A549 (cell line): ENCODE measurements around the gene CARD11. TPM values are rescaled to one million over a fixed set of nuclear protein-coding genes. Genes with fewer than 3 reads are reported as not detected.

Source experiments
- ATAC-seq, 2 experiments: fragments of 200-7000 bp in 1 of 2; fragments of >200 bp in 1 of 2; cut with Nextera tagmentation in 1 of 2; cut with Tn5 transposase in 1 of 2; 3 replicates each; pipeline versions ENCODE4 v1.8.0 to v1.9.1; 2018 to 2020; ENCODE audit warnings: mild to moderate bottlenecking in 1 of 2, moderate library complexity in 1 of 2
- CTCF ChIA-PET: fragments of 300-600 bp; sonication (Branson Sonifier 250); formaldehyde crosslinking; extraction: SDS; loops from one replicate; lab custom pipeline; 2021; ENCODE audit warnings: antibody characterized with exemption, inconsistent platforms; lab: Yijun Ruan, JAX
- POLR2A ChIA-PET: fragments of 350-600 bp; formaldehyde crosslinking; extraction: SDS; loops from one replicate; lab custom pipeline; 2021; ENCODE audit warnings: antibody characterized with exemption, inconsistent platforms; lab: Yijun Ruan, JAX
- DNase-seq, 2 experiments: peaks; one replicate each; pipeline versions ENCODE4 v3.0.0 to v3.0.0-alpha.2; 2011 to 2016; ENCODE audit warnings: low read depth in 1 of 2, low spot score in 1 of 2
- FAIRE-seq: peaks from 2 replicates; lab custom pipeline; 2011; peaks lifted over from hg19 to GRCh38; lab: Jason Lieb, UNC
- H3K27ac ChIP-seq, 2 experiments: fragments of >200 bp; sonication (Bioruptor Twin); formaldehyde crosslinking; 3 replicates each; pipeline ENCODE4 v1.5.1; 2016 to 2017
- H3K4me1 ChIP-seq: fragments of >200 bp; sonication (Bioruptor Twin); formaldehyde crosslinking; 3 replicates; pipeline ENCODE4 v1.6.1; 2016
- H3K4me2 ChIP-seq: fragments of >200 bp; sonication (Bioruptor Twin); formaldehyde crosslinking; 3 replicates; pipeline ENCODE4 v1.6.1; 2016
- H3K4me3 ChIP-seq: fragments of >200 bp; sonication (Bioruptor Twin); formaldehyde crosslinking; 3 replicates; pipeline ENCODE4 v1.5.1; 2016
- H3K9me3 ChIP-seq: fragments of >200 bp; sonication (Bioruptor Twin); formaldehyde crosslinking; 3 replicates; pipeline ENCODE4 v1.6.1; 2016
- ATOH8 ChIP-seq: fragments of 250-450 bp; sonication (Bioruptor Pico); IDR thresholded peaks from 2 replicates; pipeline ENCODE4 v1.5.0; 2020; ENCODE audit warnings: low read depth, mild to moderate bottlenecking, moderate library complexity
- BCL3 ChIP-seq: fragments of >200 bp; sonication (Bioruptor Twin); formaldehyde crosslinking; IDR thresholded peaks from 3 replicates; pipeline ENCODE4 v1.6.1; 2016
- BHLHE40 ChIP-seq: IDR thresholded peaks from 2 replicates; pipeline ENCODE4 v1.6.1; 2012; ENCODE audit warnings: low read depth, low read length, inconsistent platforms
- CBX2 ChIP-seq: fragments of 200-600 bp; sonication (generic); IDR thresholded peaks from 2 replicates; pipeline ENCODE4 v1.6.1; 2016; ENCODE audit warnings: low read depth, mild to moderate bottlenecking, borderline replicate concordance
- CHD2 ChIP-seq: fragments of 150-350 bp; IDR thresholded peaks from 2 replicates; pipeline ENCODE4 v1.6.1; 2014; ENCODE audit warnings: low read length; ENCODE audit not compliant: partially characterized antibody
- EHF ChIP-seq: fragments of 250-450 bp; sonication (Bioruptor Pico); IDR thresholded peaks from 2 replicates; pipeline ENCODE4 v1.5.0; 2020; ENCODE audit warnings: mild to moderate bottlenecking
- EHMT2 ChIP-seq: fragments of 200-600 bp; sonication (generic); IDR thresholded peaks from 2 replicates; pipeline ENCODE4 v1.6.1; 2016; ENCODE audit warnings: antibody characterized with exemption, low read depth, mild to moderate bottlenecking, moderate library complexity
- EP300 ChIP-seq, 2 experiments: fragments of >200 bp; sonication (Bioruptor Twin); formaldehyde crosslinking; IDR thresholded peaks; 2 replicates in 1 of 2; 3 replicates in 1 of 2; pipeline ENCODE4 v1.6.1; 2016 to 2017
- FOSB ChIP-seq: fragments of 250-450 bp; sonication (Bioruptor Pico); IDR thresholded peaks from 2 replicates; pipeline ENCODE4 v1.5.0; 2020; ENCODE audit warnings: mild to moderate bottlenecking, moderate library complexity
- FOSL2 ChIP-seq, 2 experiments: fragments of 450-650 bp in 1 of 2; fragments of >200 bp in 1 of 2; sonication (Bioruptor Twin) in 1 of 2; formaldehyde crosslinking; IDR thresholded peaks; 2 replicates each; pipeline versions ENCODE4 v1.5.0 to v1.6.1; 2016 to 2020; ENCODE audit warnings: mild to moderate bottlenecking in 1 of 2, moderate library complexity in 1 of 2
- HES2 ChIP-seq: fragments of >200 bp; sonication (Bioruptor Twin); formaldehyde crosslinking; IDR thresholded peaks from 2 replicates; pipeline ENCODE4 v1.6.1; 2016
- HEYL ChIP-seq: fragments of 250-450 bp; sonication (Bioruptor Pico); IDR thresholded peaks from 2 replicates; pipeline ENCODE4 v1.8.0; 2021; ENCODE audit warnings: mild to moderate bottlenecking, moderate library complexity
- JUN ChIP-seq, 2 experiments: fragments of >200 bp; sonication (Bioruptor Twin); formaldehyde crosslinking; IDR thresholded peaks; 2 replicates in 1 of 2; 3 replicates in 1 of 2; pipeline ENCODE4 v1.6.1; 2016 to 2017
- JUNB ChIP-seq: fragments of >200 bp; sonication (Bioruptor Twin); formaldehyde crosslinking; IDR thresholded peaks from 2 replicates; pipeline ENCODE4 v1.6.1; 2016
- KDM1A ChIP-seq: fragments of 200-600 bp; sonication (generic); IDR thresholded peaks from 2 replicates; pipeline ENCODE4 v1.6.1; 2016; ENCODE audit warnings: low read depth, mild to moderate bottlenecking
- MAFK ChIP-seq: fragments of 450-650 bp; IDR thresholded peaks from 2 replicates; pipeline ENCODE4 v1.6.1; 2014; ENCODE audit not compliant: partially characterized antibody
- MAX ChIP-seq: IDR thresholded peaks from 2 replicates; pipeline ENCODE4 v1.6.1; 2012
- PHF8 ChIP-seq: fragments of 200-600 bp; sonication (generic); IDR thresholded peaks from 2 replicates; pipeline ENCODE4 v1.6.1; 2016; ENCODE audit warnings: low read depth, mild to moderate bottlenecking, antibody characterized with exemption, moderate library complexity, borderline replicate concordance
- RNF2 ChIP-seq: fragments of 200-600 bp; sonication (generic); IDR thresholded peaks from 2 replicates; pipeline ENCODE4 v1.6.1; 2016; ENCODE audit warnings: low read depth, mild to moderate bottlenecking, antibody characterized with exemption, moderate library complexity, borderline replicate concordance
- USF2 ChIP-seq: fragments of 450-650 bp; IDR thresholded peaks from 2 replicates; pipeline ENCODE4 v1.6.1; 2014; ENCODE audit warnings: antibody characterized with exemption
- ZC3H11A ChIP-seq: fragments of 450-650 bp; IDR thresholded peaks from 2 replicates; pipeline ENCODE4 v1.6.1; 2014; ENCODE audit warnings: antibody characterized with exemption, mild to moderate bottlenecking
- ZNF302 ChIP-seq: fragments of 250-450 bp; sonication (Bioruptor Pico); IDR thresholded peaks from 2 replicates; pipeline ENCODE4 v1.9.0; 2021; ENCODE audit warnings: inconsistent platforms, mild to moderate bottlenecking, moderate library complexity
- WGBS: methylation state at CpG from one replicate; pipeline ENCODE4 v1.1.6; 2017; ENCODE audit errors: missing lambda C conversion rate; 5-methylcytosine and 5-hydroxymethylcytosine counted together
- polyA plus RNA-seq, 4 experiments: library from polyadenylated mRNA; depleted of rRNA in 3 of 4; stranded (reverse); fragments of >200 nt; fragmentation: RNase III in 1 of 4; extraction: RNeasy Plus Mini Kit Qiagen cat#74134 plus additional on column Dnase treatment in 1 of 4; gene quantifications; 2 replicates in 3 of 4; 3 replicates in 1 of 4; pipeline ENCODE4 v1.2.3, GENCODE V29; 2011 to 2017

Gene CARD11
- polyA plus RNA-seq, 2 of the 4 experiments (the other 2 are of a cell fraction): 0.48 to 1.1 TPM

GRCh38 chr7:2937701-2938513 is 105.8 kb downstream of the CARD11 start:
- DNase-seq (no peak), FAIRE-seq (no peak), ATAC-seq (no peak)
- no peak overlapping the region for H3K4me3 ChIP-seq
- CTCF ChIA-PET: interaction anchor here (1.0 to 1.4 kb wide), 5 partner anchors 27 to 303 kb away, joined by 3 to 6 read pairs (median 3); no protein-coding TSS in a partner anchor
- no peaks in the 10 kb centered on the region for H3K9me3 ChIP-seq
- POLR2A ChIA-PET: no interaction called here
- peaks cover 18% of the 10 kb centered on the region for H3K4me1 ChIP-seq
- H3K27ac ChIP-seq: no peak overlapping the region; a peak in 1 of 6 replicates
- no peak for TF ChIP-seq HES2
- no peak for TF ChIP-seq MAFK
- TF ChIP-seq ZNF302 (CRISPR knock-in tag): no peak
- TF ChIP-seq BCL3: no peak
- no peak for TF ChIP-seq JUNB
- no peak for TF ChIP-seq JUN (IDR thresholded peaks at IDR 0.05)
- no peak for TF ChIP-seq EHMT2
- TF ChIP-seq CHD2: no peak
- no peak for TF ChIP-seq HEYL
- no peak for TF ChIP-seq PHF8
- no peak for TF ChIP-seq FOSB (CRISPR knock-in tag)
- no peak for TF ChIP-seq RNF2
- no peak for TF ChIP-seq KDM1A
- no peak for TF ChIP-seq MAX
- no peak overlapping the region for H3K4me2 ChIP-seq
- WGBS: 85% methylated on average over 19 of the region's 19 CpGs

- WGBS: 89% methylated on average over 29 of the region's 29 CpGs
- ChIA-PET POLR2A (no interaction called here), CTCF (interaction anchor here (0.5 to 1.4 kb wide), 3 partner anchors 50 to 839 kb away, joined by 3 to 6 read pairs (median 4); no protein-coding TSS in a partner anchor)
- H3K4me3 ChIP-seq: no peak overlapping the region
- H3K9me3 ChIP-seq: no peaks in the 10 kb centered on the region
- H3K4me2 ChIP-seq: no peak overlapping the region
- FAIRE-seq (no peak), ATAC-seq (no peak), DNase-seq (no peak)
- H3K27ac ChIP-seq: peak overlapping the region in 1 of 2 experiments; percentile 49; a peak in 2 of 6 replicates
- peaks cover 18% of the 10 kb centered on the region for H3K4me1 ChIP-seq
- no peak for TF ChIP-seq JUNB
- TF ChIP-seq FOSL2 (IDR thresholded peaks at IDR 0.05): no peak
- TF ChIP-seq FOSL2 (CRISPR knock-in tag; IDR thresholded peaks at IDR 0.05): no peak
- no peak for TF ChIP-seq EHF (CRISPR knock-in tag)
- no peak for TF ChIP-seq EP300 (IDR thresholded peaks at IDR 0.05)
- no peak for TF ChIP-seq EHMT2
- TF ChIP-seq BHLHE40: no peak
Measured at GRCh38 chr7:2936891-2937580, 106.6 kb downstream of the CARD11 start.

- Histone ChIP-seq H3K27ac (peak overlapping the region in 1 of 2 experiments; percentile 49; a peak in 2 of 6 replicates), H3K9me3 (no peaks in the 10 kb centered on the region), H3K4me1 (peaks cover 18% of the 10 kb centered on the region), H3K4me3 (no peak overlapping the region), H3K4me2 (no peak overlapping the region)
- FAIRE-seq (no peak), ATAC-seq (no peak), DNase-seq (no peak)
- POLR2A ChIA-PET: no interaction called here
- 78% methylated on average over 8 of the region's 8 CpGs for WGBS
- CTCF ChIA-PET: interaction anchor here (0.5 to 1.3 kb wide), 3 partner anchors 11 to 840 kb away, joined by 3 to 4 read pairs (median 3); no protein-coding TSS in a partner anchor
- TF ChIP-seq BCL3: no peak
- no peak for TF ChIP-seq ATOH8 (CRISPR knock-in tag)
- TF ChIP-seq CBX2: no peak
- TF ChIP-seq USF2: no peak
- no peak for TF ChIP-seq ZC3H11A
- no peak for TF ChIP-seq EHF (CRISPR knock-in tag)
Measured at GRCh38 chr7:2936301-2936700, 107.4 kb downstream of the CARD11 start.
